Activated gamma-delta T cell treated with Interleukin-2 at 50 U/mL for 16 hours (primary cell): ENCODE results near the gene NDUFC1.
"Not testable (repeated sequence)": the region's sequence is repeated elsewhere in the genome, so short reads cannot be mapped to it uniquely, and the experiment has no call there.

Experiments used
- DNase-seq: peaks from one replicate; pipeline ENCODE4 v3.0.0-alpha.2; 2020

NDUFC1 gene

DNA sequence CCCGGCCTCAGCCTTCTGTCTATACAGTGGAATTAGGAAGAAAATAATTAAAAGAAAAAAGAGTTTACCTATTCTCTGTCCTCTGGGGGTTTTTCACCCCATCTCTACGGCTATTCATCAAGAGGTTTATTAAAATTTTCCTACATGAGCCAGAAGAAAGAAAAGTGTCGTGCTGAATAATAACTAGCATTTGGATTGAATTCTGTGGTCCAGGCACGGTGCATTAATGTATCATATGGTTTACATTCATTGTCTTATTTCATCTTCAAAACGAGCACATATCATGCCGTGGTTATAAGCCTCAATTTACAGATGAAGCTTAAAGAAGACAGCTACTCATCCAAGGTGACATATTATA, 6.4 kb downstream of the NDUFC1 start:
- DNase-seq = no peak

- peak; percentile 99 for DNase-seq
Measured at GRCh38 chr4:139295206-139295941, 6.9 kb downstream of the NDUFC1 start.

- DNase-seq = no peak
Measured at GRCh38 chr4:139286186-139286698, 16.0 kb downstream of the NDUFC1 start.

DNA sequence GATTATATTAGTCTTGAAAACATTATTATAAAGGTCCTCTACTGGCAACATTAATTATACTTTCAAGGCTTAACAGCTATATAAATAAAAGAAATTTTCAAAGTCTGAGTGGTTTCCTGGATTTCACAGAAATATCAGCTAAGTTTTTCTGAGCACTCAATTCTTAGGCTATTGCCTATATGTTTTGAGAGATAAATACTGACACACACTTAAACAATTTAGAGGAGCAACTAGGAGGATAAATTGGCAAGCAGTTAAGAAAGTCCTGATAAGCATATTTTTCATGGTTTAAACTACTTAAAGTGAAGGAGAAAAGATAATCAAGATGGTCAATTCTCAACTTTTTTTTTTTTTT, 19.6 kb downstream of the NDUFC1 start:
- no peak for DNase-seq

DNA sequence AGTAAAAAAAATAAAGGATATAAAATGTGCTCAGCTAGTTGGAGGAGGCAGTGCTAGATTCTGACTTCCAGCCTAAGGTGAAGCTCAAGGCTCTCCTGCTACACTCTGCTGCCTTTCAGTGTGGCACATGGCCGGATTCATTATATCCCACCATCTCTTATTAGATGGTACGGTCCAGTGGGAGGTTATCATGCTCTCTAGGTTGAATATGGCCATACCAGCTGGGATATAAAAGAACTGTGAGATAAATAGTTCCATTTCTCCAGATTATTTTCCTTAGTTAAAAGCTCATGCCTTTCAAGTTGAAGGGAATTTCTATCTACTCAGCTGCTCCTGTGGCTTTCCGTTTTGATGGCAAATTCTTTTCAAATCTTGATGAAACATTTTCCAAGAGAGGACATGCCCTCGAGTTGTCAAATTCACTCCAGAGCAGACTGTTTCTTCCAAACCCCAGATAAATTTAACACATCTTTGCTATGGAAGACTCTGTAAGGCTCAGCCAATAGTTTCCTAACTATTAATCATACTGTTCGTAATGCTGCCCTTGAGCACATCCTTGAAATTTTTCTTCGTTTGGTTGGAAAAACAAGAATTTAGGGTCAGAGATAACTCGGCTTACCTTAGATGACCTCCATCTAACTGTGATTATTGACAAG, 20.1 kb downstream of the NDUFC1 start:
- no peak for DNase-seq

GRCh38 chr4:139279760-139280620, 22.3 kb downstream of the NDUFC1 start, which contains the start of gene MGARP:
MGARP (minus strand) TSS chr4:139280225; CDS start chr4:139280158, 67 bp downstream.
- peak; percentile 16 for DNase-seq

DNA sequence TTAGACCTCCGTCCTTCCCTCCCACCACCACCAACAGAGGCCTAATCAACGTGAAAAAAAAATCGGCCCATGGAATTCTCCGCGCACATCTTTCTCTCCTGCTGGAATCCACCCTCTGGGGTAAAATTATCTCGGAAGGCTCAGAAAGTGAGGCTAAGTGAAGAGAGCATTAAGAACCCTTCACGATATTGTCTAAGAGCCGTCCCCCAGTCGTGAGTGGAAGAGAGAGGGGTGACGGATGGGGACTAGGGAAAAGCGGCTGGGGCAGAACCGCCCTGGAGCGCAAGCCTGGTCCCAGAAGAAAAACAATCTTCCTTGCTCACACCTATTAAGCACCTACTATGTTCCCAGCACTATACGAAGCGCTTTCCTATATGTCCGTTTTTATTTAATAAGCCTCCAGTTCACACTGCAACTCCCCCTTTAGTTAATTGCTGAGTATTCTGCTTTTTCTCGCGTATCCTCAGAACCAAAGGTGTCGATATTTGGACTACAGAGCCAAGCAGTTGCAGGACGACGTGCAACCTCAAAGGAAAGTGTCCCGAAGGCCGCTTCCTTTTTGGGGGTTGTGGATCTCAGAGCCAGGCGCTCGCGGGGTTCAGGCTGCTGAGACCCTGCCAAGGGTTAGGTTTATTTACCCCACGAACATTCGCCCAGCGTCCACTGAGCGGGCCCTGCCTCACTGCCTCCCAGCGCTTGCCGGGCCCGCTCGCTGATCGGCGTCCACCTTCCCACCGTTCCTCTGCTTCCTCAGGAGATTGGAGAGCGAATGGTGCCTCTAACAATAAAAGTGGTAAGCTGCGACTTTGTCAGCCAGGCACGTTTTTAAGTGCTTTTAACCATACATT, 23.1 kb downstream of the NDUFC1 start:
- DNase-seq = no peak

DNA sequence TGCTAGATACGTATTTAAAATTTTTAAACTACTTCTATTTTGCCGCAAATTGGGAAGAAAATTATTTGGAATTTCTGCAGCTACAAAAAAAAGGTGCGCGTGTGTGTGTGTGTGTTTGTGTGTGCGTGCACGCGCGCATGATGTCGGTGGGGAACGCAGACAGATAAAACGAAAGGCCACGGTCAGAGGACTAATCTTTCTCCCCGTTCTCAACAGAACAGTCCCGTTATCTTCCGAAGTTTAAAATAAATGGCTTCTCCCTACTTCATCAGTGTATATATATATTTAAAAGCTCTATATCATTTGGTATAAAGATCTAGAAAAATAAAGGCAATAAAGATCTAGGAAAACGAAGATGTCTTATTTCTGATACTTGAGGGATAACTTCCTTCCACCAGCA, 23.8 kb downstream of the NDUFC1 start:
- no peak for DNase-seq

GRCh38 chr4:139275281-139275735, 27.0 kb downstream of the NDUFC1 start:
- no peak for DNase-seq

- no peak for DNase-seq
Measured at GRCh38 chr4:139274790-139275189, 27.5 kb downstream of the NDUFC1 start.

DNA sequence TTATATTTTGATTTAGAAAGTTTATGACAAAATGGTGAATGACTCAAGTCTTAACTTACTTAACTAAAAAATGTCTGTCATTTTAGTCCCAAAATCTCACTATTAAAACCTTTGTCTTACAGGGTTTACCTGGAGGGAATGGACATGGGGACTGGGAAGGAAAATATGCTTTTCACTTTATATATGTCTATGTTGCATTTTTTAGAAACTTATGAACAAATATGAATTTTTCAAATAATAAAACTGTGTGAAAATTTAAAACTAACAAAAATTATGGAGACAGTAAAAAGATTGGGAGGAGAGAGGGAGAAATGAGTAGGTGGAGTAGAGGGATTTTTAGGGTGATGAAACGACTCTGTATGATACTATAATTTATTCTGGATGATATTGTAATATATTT, 28.4 kb downstream of the NDUFC1 start:
- no peak for DNase-seq

DNA sequence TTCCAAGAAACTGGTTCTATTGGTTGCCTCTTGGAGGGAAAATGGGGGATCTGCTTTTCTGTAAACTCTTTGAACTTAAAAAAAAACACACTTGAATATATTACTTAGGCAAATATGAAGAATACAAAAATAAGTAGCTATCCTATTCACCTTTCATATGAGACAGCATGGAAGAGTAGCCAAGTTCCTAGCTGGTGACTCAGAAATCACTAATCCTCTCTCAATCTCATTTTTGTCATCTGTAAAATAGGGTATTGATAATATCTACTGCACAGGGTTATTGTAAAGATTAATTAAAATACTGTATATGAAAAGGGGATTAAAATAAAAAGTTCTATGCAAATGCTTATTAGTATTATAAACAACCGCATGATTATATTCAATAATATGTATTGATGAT, 35.0 kb downstream of the NDUFC1 start:
- no peak for DNase-seq

DNA sequence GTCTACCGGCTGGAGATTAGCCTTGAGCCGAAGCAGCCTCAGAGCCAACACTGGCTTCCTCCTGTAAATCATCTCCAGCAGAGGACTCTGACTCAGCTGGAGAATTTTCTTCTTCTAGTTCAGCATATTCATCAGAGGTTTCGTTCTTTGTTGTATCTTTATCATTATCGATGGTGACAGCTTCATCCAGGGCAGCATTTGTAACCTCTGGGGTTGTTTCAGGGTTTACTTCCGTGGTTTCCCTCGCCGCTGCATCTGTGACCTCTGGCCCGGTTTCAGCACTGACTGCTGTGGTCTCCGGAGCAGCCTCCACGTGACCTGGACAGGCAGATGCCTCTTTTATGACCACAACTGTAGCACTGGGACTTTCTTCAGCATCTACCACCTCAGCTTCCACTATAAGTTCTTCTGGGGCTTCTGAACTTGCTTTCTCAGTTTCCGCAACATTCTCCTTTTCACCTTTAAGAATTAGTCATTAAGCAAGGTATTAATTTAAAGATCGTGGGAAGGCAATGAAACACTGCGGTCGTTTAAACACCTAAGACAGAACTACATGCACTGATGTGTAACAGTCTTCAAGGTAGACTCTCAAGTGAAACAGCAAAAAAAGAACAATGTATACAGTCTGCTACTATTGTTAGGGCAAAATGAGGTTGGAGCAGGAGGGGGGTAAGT, 35.6 kb downstream of the NDUFC1 start:
- peak; percentile 65 for DNase-seq

DNA sequence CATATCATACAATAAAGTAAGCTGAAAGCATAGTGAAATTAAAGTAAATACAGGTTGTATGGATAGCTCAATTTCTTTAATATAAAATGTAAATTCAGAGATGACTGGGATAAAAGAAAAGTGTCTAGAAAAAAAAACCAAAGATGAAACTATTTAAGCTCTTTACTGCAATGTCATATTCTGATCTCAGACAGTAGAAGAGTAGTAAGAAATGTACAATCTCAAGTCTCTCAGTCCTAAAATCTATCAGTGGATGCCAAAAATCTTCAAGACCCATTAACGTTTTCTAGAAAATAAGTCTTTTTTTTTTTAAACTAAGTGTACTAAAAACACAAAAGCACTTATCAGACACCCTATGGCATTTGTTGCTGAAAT, 36.1 kb downstream of the NDUFC1 start:
- DNase-seq = no peak

GRCh38 chr4:139265654-139266053, 36.6 kb downstream of the NDUFC1 start:
- DNase-seq = no peak

GRCh38 chr4:139256349-139256748, 45.9 kb downstream of the NDUFC1 start:
- no peak for DNase-seq

DNA sequence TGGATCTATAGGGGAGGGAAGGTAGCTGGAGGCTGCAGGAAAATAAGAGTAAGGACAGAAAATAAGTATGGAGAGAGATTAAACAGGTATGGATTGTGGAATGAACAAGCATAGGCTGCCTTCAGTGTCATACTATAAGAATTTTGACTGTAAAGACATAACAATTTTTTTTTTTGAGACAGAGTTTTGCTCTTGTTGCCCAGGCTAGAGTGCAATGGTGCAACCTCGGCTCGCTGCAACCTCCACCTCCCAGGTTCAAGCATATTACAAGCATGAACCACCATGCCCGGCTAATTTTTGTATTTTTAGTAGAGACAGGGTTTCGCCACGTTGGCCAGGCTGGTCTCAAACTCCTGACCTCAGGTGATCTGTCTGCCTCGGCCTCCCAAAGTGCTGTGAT, 46.7 kb downstream of the NDUFC1 start:
- not testable (repeated sequence) for DNase-seq

DNA sequence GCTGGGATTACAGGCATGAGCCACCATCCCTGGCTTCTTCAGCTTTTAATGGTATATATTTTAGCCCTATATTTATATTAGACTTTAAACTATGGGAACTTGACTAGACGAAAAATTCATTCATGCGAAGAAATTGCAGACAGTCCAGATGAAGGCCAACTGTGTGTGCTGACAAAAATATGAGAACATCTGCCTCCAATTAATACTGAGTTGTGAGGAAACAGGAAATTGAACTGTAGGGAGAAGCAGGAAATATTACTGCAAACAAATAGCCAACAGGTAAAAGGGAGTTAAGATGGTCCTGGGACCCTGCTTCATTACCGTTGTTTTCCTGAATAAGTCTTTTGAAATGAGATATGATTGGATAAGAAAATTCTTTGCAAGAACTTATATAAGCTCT, 48.6 kb downstream of the NDUFC1 start:
- DNase-seq = no peak

- DNase-seq = no peak
Measured at GRCh38 chr4:139253046-139253445, 49.2 kb downstream of the NDUFC1 start.

DNA sequence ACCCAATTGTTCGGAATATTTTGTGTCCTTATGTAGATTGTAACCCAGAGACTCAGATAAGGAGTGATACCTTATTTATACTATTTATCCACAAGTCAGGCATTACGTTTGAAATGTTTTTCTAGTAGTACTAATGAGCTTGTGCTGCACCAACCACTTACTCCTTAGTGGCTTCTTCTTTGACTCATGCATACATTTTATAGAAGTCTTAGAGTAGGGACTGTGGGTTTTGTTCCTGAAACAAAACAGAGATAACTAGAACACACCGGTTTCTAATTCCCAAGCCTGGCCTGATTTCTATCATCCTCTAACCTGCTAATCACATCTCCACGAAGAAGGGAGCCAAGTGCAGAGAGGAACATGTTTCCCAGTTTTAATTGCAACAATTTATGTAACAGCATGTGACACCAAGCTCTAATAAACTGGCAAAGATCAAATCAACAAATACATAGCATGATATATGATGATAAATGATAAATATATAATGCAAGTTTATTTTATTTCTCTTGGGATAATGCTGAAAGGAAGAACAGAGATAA, 54.5 kb downstream of the NDUFC1 start:
- DNase-seq = no peak

- DNase-seq = no peak
Measured at GRCh38 chr4:139247241-139247640, 55.0 kb downstream of the NDUFC1 start.

GRCh38 chr4:139246166-139246565, 56.1 kb downstream of the NDUFC1 start:
- DNase-seq = no peak
